Astrocyte of the cerebellum (primary cell): ENCODE measurements around the gene GARNL3.
A peak's percentile ranks its signal among the peaks of the same experiment; 100 is the strongest.

Source experiments
- DNase-seq: peaks from one replicate; pipeline ENCODE4 v3.0.0-alpha.2; 2011; ENCODE audit warnings: low read depth
- H3K4me3 ChIP-seq: 2 replicates; pipeline ENCODE4 v1.5.1; 2011; ENCODE audit warnings: mild to moderate bottlenecking, low read depth, low read length, moderate library complexity
- CTCF ChIP-seq: IDR thresholded peaks from 2 replicates; pipeline ENCODE4 v1.5.1; 2012; ENCODE audit warnings: low read length, low read depth, moderate library complexity, mild to moderate bottlenecking; ENCODE audit errors: missing control alignments
- in situ Hi-C: cut with HindIII; loops from 2 replicates; pipeline ENCODE4 v1.10.0; 2017; ENCODE audit warnings: low sequenced_read_pairs

GARNL3 gene

GRCh38 chr9:127396253-127396807, 131.8 kb downstream of the GARNL3 start:
- no peak for TF ChIP-seq CTCF
- DNase-seq: no peak
- in situ Hi-C loops: no loop called here
- peak overlapping the region; percentile 47 for H3K4me3 ChIP-seq

DNA sequence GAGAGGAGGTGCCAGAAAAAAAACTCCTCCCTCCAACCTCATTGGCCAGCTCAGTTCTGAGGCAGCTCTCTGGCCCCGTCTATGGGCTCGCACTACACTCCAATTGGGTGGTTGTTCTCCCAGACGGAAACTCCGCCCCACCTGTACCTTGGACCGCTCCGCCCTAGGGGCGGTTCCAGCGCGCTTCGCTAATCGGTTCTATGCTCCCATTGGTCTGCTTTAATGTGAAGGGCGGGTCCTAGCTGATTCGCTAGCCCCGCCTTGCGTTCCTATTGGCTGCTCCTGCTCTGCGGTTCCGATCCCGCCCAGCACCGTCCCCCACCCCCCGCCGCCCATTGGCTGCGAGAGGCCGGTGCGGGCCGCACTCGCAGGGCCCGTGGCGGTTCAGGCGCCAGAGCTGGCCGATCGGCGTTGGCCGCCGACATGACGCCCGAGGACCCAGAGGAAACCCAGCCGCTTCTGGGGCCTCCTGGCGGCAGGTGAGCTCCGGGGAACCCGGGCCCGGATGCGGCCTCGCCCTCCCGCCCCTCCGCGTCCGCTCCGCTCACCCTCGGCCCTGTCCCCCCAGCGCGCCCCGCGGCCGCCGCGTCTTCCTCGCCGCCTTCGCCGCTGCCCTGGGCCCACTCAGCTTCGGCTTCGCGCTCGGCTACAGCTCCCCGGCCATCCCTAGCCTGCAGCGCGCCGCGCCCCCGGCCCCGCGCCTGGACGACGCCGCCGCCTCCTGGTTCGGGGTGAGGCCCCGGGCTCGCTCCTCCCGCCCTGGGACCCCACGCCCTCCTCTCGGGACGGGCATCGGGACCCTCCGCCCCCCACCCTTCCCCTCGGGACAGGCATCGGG, 132.5 kb downstream of the GARNL3 start, which contains the start of gene SLC2A8:
Gene SLC2A8, plus strand, starts transcription at position 362 of the 838 bp plus-strand sequence. Its CDS starts 62 bp downstream, at position 424.
- peak; percentile 98 for DNase-seq
- in situ Hi-C loops: no loop called here
- H3K4me3 ChIP-seq: peak within 1 kb of the TSS; percentile 60
- TF ChIP-seq CTCF: no peak

DNA sequence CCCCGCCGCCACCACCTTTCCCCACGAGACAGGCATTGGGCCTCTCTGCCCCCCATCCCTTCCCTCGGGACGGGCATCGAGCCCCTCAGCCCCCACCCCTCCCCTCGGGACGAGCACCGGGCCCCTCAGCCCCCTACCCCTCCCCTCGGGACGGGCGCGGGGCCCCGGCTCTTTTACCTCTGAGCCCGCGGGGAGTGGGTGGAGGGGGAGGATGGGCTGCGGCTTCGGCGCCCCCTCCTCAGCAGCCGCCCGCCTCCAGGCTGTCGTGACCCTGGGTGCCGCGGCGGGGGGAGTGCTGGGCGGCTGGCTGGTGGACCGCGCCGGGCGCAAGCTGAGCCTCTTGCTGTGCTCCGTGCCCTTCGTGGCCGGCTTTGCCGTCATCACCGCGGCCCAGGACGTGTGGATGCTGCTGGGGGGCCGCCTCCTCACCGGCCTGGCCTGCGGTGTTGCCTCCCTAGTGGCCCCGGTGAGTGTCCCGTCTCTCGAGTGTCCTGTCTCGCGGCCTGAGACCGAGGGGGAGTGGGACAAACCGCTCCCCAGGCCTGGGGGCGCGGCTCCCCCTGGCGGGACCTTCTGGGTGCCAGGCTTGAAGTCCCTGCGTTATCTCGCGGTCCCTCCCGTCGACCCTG, 133.2 kb downstream of the GARNL3 start:
- peak; percentile 45 for TF ChIP-seq CTCF
- in situ Hi-C loops: no loop called here
- H3K4me3 ChIP-seq: peak overlapping the region; percentile 60
- DNase-seq: no peak

GRCh38 chr9:127398275-127398647, 133.7 kb downstream of the GARNL3 start:
- no peak for TF ChIP-seq CTCF
- peak overlapping the region; percentile 60 for H3K4me3 ChIP-seq
- DNase-seq: no peak
- in situ Hi-C loops: no loop called here

DNA sequence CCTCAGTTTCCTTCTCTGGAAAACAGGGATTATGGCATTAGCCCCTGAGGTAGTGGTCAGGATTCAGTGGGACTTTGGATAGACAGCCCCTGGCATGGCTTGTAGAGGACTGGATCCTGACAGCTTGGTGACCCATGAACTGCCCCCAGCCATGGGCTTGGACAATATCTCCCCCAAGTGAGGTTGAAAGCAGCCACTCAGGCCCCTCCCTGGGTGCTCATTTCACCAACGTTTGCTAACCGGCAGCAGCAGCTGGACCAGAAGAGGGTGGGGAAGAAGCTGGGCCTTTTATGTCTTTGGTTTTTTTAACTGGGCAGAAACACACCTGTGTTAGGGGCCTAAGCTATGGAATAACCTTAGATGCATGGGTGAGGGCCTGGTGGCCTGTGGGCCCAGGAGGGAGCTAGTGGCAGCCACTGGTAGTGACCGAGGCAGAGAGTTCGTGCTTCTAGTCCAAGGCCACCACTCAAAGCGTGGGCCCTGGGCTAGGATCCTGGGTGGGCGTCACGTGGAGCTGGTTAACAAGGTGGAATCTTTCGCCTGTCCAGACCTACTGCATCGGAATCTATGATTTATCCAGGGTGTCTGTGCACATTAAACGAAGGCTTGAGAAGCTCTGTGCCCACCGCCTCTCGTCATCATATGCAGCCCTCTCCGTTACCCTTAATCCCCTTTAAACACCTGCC, 134.3 kb downstream of the GARNL3 start:
- in situ Hi-C loops: no loop called here
- no peak overlapping the region for H3K4me3 ChIP-seq
- no peak for TF ChIP-seq CTCF
- DNase-seq: no peak

- no peak overlapping the region for H3K4me3 ChIP-seq
- in situ Hi-C loops: no loop called here
- no peak for TF ChIP-seq CTCF
- no peak for DNase-seq
These were observed 135.2 kb downstream of the GARNL3 start for GRCh38 chr9:127399736-127400269.
